ENCODE results near the gene C7orf57.

- TF ChIP-seq CTCF (IDR thresholded peaks at IDR 0.05) (no peak), EP300 (IDR thresholded peaks at IDR 0.05) (no peak), POLR2A (IDR thresholded peaks at IDR 0.05) (no peak), POLR2AphosphoS5 (IDR thresholded peaks at IDR 0.05) (no peak)
These were observed 47.9 kb downstream of the C7orf57 start for GRCh38 chr7:48083114-48083830.

All from gastroesophageal sphincter (tissue), 3 donors.